Measurements from ENCODE around the gene TSACC. TPM values are rescaled to one million over a fixed set of nuclear protein-coding genes. Genes with fewer than 3 reads are reported as not detected.
"Not testable (repeated sequence)": the region's sequence is repeated elsewhere in the genome, so short reads cannot be mapped to it uniquely, and the experiment has no call there.

TSACC gene
- polyA plus RNA-seq, 3 donors = 0.18 to 0.67 (median 0.39) TPM

GRCh38 chr1:156368889-156369684, 30.8 kb downstream of the TSACC start, which contains the start of gene RHBG:
RHBG (plus strand) TSS chr1:156369211; CDS start chr1:156369250, 39 bp downstream.
- WGBS, 3 donors = 8 to 15% (median 12%) methylated on average over 45 to 48 of the region's 48 CpGs
- H3K27ac ChIP-seq (ENCODE audit: low read depth, low read length) = no peak within 1 kb of the TSS

- 91 to 95% (median 94%) methylated on average over 10 of the region's 10 CpGs for WGBS, 3 donors
- H3K27ac ChIP-seq (ENCODE audit: low read depth, low read length) = not testable (repeated sequence)
Observed at GRCh38 chr1:156369685-156370286, 31.5 kb downstream of the TSACC start.

GRCh38 chr1:156371553-156372264, 33.4 kb downstream of the TSACC start:
- 41 to 73% (median 49%) methylated on average over 7 of the region's 7 CpGs for WGBS, 3 donors
- H3K27ac ChIP-seq (ENCODE audit: low read depth, low read length) = no peak overlapping the region

- H3K27ac ChIP-seq (ENCODE audit: low read depth, low read length) = no peak overlapping the region
Observed at GRCh38 chr1:156372265-156372586, 33.9 kb downstream of the TSACC start.

- WGBS, 3 donors = 77 to 87% (median 81%) methylated on average over 4 of the region's 4 CpGs
- no peak overlapping the region for H3K27ac ChIP-seq (ENCODE audit: low read depth, low read length)
Observed at GRCh38 chr1:156372876-156373275, 34.5 kb downstream of the TSACC start.

- no peak overlapping the region for H3K27ac ChIP-seq (ENCODE audit: low read depth, low read length)
Observed at GRCh38 chr1:156373546-156373945, 35.2 kb downstream of the TSACC start.

- no peak overlapping the region for H3K27ac ChIP-seq (ENCODE audit: low read depth, low read length)
- WGBS, 3 donors = 80 to 91% (median 83%) methylated on average over 2 of the region's 2 CpGs
Observed at GRCh38 chr1:156376146-156376545, 37.8 kb downstream of the TSACC start.

- no peak overlapping the region for H3K27ac ChIP-seq (ENCODE audit: low read depth, low read length)
- 67 to 89% (median 69%) methylated on average over 18 to 20 of the region's 20 CpGs for WGBS, 3 donors
Observed at GRCh38 chr1:156376958-156377919, 38.9 kb downstream of the TSACC start.

GRCh38 chr1:156378557-156378956, 40.2 kb downstream of the TSACC start:
- no peak overlapping the region for H3K27ac ChIP-seq (ENCODE audit: low read depth, low read length)
- 62 to 89% (median 81%) methylated on average over 6 of the region's 6 CpGs for WGBS, 3 donors

- H3K27ac ChIP-seq (ENCODE audit: low read depth, low read length) = no peak overlapping the region
- WGBS, 3 donors = 49 to 61% (median 52%) methylated on average over 3 of the region's 3 CpGs
Observed at GRCh38 chr1:156379420-156380165, 41.3 kb downstream of the TSACC start.

GRCh38 chr1:156382561-156382960, 44.2 kb downstream of the TSACC start:
- H3K27ac ChIP-seq (ENCODE audit: low read depth, low read length) = no peak overlapping the region
- WGBS, 3 donors = 64 to 69% (median 67%) methylated on average over 7 of the region's 7 CpGs

- no peak overlapping the region for H3K27ac ChIP-seq (ENCODE audit: low read depth, low read length)
- WGBS, 3 donors = 50 to 63% (median 57%) methylated on average over 9 of the region's 9 CpGs
Observed at GRCh38 chr1:156383023-156383422, 44.7 kb downstream of the TSACC start.

GRCh38 chr1:156384007-156384406, 45.7 kb downstream of the TSACC start:
- no peak overlapping the region for H3K27ac ChIP-seq (ENCODE audit: low read depth, low read length)
- 34 to 88% (median 50%) methylated on average over 3 of the region's 3 CpGs for WGBS, 3 donors

GRCh38 chr1:156384658-156385057, 46.3 kb downstream of the TSACC start:
- H3K27ac ChIP-seq (ENCODE audit: low read depth, low read length) = no peak overlapping the region
- 87 to 91% (median 91%) methylated on average over 5 of the region's 5 CpGs for WGBS, 3 donors

- 10 to 15% (median 11%) methylated on average over 9 of the region's 9 CpGs for whole genome bisulfite sequencing, 3 donors
- H3K27ac ChIP-seq (ENCODE audit: low read depth, low read length) = no peak overlapping the region
Observed at GRCh38 chr1:156385534-156386031, 47.3 kb downstream of the TSACC start.

GRCh38 chr1:156386134-156386901, 48.0 kb downstream of the TSACC start:
- 70 to 88% (median 80%) methylated on average over 6 of the region's 6 CpGs for WGBS, 3 donors
- H3K27ac ChIP-seq (ENCODE audit: low read depth, low read length) = no peak overlapping the region
